Activated CD4-positive, CD25-positive, alpha-beta regulatory T cell (primary cell): ENCODE data around the gene CGB8.
A peak's percentile ranks its signal among the peaks of the same experiment; 100 is the strongest.
"Not testable (repeated sequence)": the region's sequence is repeated elsewhere in the genome, so short reads cannot be mapped to it uniquely, and the experiment has no call there.

Experiments
- DNase-seq, 4 experiments: peaks; one replicate each; lab custom pipeline; 2025; lab: John Stamatoyannopoulos, UW

The CGB8 gene

DNA sequence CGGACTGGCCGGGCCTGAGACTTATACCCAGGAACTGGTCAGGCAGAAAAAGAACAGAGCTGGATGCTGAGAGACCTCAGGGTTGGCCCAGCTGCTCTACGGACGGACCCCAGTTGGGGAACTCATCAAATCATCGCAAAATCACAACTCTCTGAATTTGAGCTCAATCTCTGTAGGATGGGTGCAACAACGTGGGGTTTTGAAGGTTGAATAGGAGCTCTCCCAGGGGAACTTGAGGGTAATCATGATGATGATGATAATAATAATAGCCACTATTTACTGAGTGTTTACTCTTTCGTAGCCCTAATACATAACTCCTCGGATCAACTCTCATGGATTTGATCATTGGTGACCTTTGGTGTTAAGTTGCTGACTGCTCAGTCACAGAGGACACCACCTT lies 18.6 kb downstream of the CGB8 start:
- DNase-seq = not testable (repeated sequence)

DNA sequence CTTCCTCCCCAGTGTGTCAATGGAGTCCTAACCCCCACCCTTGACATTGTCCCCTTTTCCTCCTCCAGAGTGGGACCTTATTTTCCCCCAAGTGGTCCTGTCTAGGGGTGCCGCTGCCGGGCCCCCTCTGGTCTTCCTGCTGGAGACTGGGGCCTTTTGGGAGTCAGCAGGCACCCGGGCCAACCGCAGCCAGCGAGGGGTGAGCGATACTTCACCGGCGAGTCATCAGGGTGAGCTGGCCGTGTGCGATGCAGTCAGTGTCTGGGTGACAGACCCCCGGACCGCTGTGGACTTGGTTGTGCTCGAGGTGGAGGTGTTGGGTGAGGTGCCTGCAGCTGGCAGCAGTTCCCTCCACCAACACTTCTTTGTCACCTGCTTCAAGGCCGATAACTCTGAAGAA lies 19.2 kb downstream of the CGB8 start:
- DNase-seq = not testable (repeated sequence)

DNA sequence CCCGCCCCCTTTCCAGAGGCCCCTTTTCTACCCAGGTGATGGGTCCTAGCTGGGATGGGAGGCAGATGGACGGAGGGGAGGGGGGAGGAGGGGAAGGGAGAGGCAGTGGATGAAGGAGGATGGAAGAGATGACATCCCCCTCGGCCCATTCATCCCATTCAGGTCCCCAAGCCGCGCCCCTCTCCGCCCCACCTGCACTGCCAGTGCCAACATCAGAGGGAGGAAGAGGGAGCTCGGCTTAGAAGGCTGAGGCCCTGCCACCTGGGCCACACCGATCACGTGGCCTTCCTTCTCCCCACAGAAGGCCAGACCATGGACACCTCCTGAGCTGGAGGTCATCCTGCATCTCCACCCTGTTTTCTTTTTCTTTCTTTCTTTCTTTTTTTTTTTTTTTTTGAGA lies 20.2 kb downstream of the CGB8 start:
- not testable (repeated sequence) for DNase-seq

DNA sequence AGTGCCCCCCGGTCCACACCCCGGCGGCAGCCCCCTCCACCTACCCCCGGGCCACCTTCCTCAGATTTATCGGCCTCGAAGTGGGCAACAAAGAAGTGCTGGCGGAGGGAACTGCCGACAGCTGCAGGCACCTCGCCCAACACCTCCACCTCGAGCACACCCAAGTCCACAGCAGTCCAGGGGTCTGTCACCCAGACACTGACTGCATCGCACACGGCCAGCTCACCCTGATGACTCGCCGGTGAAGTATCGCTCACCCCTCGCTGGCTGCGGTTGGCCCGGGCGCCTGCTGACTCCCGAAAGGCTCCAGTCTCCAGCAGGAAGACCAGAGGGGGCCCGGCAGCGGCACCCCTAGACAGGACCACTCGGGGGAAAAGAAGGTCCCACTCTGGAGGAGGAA lies 23.3 kb downstream of the CGB8 start:
- DNase-seq = not testable (repeated sequence)

DNA sequence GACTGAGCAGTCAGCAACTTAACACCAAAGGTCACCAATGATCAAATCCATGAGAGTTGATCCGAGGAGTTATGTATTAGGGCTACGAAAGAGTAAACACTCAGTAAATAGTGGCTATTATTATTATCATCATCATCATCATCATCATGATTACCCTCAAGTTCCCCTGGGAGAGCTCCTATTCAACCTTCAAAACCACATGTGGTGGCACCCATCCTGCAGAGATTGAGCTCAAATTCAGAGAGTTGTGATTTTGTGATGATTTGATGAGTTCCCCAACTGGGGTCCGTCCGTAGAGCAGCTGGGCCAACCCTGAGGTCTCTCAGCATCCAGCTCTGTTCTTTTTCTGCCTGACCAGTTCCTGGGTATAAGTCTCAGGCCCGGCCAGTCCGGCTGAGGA lies 23.8 kb downstream of the CGB8 start:
- DNase-seq = not testable (repeated sequence)

DNA sequence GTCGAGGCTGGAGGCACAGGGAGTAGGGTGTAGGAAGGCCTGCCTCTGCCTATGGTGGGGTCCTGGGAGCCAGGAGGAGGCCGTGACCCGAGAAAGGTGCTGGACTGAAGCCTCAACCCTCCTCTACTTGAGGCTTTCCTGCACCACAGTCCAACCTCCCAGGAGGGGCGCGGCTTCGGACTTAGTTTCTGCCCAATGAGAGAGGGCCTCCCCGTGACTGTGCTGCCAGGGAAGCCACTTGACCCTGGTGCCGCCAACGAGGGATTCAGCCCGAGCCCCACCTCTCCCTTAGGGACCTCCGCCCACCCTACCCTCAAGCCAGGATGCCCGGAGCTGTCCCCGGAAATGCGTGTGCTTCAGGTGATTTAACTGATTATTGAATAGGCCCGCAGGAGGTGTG lies 24.7 kb downstream of the CGB8 start, which contains the start of gene CGB3:
Gene CGB3, minus strand, starts transcription at position 101 of the 400 bp plus-strand sequence. CDS start 362 bp downstream, outside the sequence.
- DNase-seq = not testable (repeated sequence)

DNA sequence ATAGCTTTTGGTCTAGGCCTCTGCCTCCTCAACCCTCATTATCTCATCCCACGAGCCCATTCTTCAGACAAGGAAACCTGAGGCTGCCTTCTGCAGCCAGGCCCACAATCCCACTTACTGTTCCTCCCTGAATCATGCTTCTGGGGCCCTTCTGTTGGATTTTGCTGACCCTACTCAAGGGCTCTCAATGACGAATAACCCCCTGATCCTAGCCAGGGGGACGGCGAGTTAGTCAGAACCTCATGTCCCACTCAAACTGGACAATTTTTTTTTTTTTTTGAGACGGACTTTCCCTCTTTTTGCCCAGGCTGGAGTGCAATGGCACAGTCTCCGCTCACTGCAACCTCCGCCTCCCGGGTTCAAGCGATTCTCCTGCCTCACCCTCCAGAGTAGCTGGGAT lies 26.8 kb downstream of the CGB8 start:
- DNase-seq = no peak

DNA sequence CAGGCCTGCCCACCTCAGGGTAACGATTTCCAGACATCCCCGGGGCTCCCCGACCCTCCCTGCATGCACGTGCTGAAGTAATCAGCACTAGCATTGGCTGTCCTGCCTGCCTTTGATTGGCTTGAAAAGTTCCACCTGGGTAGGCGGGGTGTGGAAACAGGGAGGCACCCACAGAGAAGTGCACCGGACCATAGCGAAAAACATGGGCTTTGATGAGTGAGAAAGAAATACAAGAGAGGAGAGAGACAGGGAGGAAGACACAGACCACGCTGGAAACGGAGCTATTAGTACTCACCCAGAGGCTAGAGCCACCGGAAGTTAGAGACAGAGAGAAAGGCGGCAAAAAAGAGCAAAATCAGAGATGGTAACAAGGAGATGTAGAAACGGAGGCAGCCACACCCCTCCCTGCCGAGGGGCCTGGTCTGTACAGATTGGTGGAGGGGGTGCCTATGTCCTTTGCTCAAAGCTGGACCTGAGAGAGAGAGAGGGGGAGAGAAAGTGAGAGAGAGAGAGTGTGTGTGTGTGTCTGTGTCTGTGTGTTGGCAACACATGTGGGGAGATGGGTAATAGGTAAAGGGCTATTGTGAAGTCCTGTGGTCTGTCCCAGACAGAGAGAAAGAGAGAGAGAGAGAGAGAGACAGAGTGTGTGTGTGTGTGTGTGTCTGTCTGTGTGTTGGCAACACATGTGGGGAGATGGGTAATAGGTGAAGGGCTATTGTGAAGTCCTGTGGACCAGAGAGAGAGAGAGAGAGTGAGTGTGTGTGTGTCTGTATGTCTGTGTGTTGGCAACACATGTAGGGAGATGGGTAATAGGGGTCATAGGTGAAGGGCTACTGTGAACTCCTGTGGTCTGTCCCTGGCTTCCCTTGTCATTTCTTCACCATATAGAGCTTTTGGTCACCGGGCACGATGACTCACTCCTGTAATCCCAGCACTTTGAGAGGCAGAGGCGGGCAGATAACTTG lies 27.7 kb downstream of the CGB8 start:
- DNase-seq = no peak

DNA sequence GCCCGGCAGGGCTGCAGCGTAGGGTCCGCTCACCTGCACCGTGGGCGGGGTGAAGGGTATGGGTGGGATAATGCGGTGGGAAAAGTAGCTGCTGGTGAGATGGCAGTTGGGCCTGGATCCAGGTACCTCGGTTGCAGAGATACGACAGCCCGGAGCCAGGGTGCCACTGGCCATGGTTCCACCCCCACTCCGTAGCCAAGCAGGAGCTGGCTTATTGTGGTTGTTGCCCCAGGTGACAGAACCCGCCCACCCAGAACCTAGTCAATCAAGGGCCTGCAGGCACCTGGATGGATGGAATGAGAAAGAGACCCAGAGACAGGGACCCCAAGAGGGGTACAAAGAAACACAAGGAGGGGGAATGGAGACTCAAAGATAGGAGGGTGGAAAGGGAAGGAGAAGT lies 28.6 kb downstream of the CGB8 start:
- no peak for DNase-seq

DNA sequence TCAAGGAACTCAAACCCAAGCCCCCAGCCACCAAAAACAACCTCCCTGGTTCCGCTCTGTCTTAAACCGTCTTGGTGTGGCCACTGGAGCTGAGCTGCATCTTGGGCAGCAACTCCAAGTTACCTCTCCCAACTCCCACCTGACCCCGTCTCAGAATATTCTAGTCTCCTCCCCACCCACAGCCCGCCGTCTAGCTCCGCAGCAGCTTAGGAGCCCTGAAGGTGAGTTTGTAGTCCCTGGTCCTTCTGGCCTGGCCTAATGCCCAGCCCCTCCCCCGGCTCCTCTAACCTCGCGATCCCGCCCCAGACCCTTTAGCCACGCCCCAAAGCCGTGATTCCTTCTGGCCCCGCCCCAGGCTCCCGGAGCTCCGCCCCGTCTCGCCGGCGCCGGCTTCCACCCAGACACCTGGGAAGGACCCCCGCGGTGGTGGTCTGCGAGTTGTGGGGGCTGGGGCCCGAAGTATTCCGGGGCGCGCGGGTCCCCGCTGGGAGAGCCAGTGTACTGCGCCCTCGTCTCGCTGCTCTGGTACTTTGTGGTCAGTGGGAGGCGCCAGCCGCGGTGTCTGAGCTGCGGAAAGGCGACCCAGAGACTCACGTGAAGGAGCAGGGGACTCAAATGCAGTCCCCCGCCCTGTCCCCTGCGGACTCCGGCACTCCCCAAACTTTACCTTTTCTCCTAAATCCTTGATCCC lies 29.5 kb downstream of the CGB8 start:
- peak; percentile 22 to 48 (median 25) for DNase-seq

DNA sequence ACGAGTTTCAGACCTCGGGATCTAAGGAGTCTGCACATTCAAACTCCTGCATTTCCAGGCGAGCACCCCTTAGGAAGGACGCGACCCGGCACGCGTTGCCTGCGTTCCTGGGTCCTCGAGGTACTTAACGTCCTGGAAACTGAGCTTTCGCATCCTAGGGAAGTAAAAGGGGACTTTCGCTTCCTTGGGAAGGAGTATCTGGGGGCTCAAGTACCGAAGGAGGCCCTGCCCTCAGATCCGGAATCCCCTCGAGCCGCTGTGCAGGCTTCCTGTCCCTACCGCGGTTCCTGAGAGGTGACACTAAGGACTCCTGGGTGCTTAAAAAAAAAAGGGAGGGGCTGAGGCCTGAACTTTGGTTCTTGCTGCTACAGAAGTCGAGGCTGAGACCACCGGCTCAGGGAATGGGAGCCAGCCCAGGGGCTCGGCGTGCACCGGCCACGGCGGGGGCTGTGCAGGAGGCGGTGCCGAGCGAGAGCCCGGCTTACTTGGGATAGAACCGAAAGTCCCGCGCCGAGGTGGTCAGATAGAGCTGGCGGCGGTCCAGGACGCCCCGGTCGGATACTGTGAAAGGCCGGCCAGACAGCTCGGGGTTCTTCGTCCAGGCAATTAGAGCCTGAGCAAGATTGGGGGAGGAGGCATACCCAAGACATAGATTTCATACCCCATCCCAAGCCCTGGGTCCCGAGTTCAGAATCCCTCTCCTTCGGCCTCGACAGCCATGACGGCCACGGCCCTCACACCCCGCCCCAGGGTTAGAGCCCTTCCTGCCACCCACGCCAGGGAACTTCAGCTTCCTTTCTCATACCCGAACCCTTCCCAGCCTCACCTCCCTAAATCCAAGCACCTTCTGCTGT lies 30.3 kb downstream of the CGB8 start:
- not testable (repeated sequence) for DNase-seq

DNA sequence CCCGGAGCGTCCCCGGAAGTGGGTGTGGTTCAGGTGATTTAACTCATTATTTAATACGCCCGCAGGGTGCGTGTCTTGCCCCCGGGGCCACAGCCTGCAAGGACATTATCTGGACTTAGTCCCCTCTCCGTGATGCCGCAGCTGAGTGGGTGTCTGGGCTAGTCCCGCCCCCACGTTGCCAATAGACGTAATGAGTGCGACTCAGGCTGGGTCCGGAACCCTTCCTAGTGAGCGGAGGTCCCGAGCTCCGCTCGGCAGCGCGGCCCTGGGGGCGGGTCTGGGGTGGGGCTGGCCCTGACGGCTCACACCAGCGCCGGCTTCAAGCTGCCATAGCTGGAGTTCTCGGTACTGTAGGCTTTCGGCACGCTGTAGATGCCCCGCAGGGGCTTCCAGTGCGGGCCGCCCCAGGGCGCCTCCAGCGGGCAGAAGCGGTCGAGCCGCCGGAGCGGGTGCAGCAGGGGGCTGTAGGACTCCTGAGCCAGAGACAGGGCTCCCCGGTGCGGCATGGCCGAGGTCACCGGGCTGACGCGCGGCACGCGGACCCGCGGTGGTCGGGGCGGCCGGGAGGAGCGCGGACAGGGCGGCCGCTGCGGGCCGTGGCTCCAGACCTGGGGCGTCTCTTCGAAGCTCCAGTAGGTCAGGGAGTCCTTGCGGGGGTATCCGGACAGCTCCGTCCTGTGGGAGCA lies 31.1 kb downstream of the CGB8 start:
- peak; percentile 40 to 56 (median 48) for DNase-seq

DNA sequence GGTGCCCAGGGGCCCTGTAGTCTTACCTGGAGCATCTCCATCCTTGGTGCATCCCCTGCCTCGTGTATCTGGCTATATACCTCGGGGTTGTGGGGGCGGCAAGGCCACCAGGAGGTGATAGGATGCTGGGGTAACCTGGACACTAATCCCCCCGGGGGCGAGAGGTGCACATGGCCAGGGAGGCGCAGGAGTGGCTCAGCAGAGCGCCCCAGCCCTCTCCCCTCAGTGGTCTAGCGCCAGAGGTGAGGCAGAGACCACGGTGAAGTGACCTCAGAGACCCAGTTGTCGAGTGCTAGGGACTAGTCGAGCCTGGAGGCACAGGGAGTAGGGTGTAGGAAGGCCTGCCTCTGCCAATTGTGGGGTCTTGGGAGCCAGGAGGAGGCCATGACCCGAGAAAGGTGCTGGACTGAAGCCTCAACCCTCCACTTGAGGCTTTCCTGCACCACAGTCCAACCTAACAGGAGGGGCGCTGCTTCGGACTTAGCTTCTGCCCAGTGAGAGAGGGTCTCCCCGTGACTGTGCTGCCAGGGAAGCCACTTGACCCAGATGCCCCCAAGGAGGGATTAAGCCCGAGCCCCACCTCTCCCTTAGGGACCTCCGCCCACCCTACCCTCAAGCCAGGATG lies 31.8 kb downstream of the CGB8 start, which contains the start of gene LHB:
Gene LHB, minus strand, starts transcription at position 51 of the 625 bp plus-strand sequence. Its CDS starts 10 bp downstream, at position 41.
- DNase-seq = no peak

DNA sequence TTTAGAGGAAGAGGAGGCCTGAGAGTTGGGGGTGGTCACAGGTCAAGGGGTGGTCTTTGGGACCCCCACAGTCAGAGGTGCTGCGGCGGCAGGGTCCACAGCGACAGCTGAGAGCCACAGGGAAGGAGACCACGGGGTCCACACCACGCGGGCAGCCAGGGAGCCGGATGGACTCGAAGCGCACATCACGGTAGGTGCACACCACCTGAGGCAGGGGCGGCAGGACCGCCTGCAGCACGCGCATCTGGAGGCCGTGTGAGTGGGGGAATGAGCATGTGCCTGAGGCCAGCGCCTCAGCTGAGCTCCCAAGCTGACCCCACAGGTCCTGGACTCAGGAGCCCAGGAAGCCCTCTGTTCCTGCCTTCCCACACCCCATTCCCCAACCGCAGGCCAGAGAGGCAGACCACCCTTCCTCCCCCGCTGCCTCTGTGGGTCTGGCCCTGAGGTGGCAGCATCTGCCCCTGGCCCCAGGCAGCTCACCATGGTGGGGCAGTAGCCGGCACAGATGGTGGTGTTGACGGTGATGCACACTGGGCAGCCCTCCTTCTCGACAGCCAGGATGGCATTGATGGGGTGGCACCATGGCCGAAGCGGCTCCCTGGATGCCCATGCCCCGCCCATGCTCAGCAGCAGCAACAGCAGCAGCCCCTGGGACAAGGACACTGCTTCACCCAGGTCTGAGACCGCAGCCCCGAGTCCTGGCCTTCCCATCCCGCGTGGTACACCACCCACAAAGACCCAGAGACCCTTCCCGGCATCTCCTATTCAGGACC lies 32.7 kb downstream of the CGB8 start:
- no peak for DNase-seq

DNA sequence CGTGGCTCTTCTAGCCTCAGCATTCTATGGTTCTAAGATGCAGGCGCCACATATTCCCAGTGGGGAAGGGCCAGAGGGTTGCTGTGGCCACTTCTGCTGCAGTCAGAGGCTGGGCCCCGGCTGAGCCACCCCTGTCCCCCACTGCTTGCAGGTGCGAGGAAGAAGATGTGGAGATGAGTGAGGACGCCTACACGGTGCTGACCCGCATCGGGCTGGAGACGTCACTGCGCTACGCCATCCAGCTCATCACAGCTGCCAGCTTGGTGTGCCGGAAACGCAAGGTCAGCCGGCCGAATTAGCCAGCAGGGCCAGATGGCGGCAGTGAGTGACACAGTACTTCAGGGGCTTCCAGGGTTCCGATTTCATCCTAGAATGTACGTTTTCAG lies 34.0 kb downstream of the CGB8 start:
- no peak for DNase-seq

DNA sequence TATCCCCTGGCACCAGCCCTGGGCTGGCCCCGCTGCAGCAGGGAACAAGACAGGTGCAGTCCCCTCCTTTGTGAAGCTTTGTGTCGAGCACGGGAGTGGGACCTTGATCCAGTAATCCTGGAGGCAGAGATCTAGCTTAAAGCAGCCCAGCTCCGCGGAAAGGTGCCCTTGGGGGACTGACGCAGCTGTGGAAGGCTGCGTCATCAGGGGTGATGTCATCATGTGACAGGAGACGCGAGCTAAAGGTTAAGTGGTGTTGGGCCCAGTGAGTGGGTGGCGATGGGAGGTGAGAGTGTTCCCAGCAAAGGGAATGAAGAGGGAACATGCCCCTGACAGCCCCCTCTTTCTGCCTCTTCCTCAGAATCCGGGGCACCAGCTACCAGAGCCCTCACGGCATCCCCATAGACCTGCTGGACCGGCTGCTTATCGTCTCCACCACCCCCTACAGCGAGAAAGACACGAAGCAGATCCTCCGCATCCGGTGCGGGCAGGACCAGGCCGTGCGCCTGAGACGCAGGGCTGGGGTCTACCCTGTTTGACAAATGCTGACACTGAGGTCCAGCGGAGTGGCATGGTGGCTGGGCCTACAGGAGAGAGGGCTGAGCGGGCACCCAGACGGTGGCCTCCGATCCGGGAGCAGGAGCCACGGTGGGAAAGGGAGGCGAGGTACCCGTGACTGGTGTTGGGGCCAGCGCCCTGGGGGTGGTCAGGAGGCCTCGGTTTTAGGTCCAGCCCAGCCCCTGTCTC lies 34.6 kb downstream of the CGB8 start:
- DNase-seq = no peak

DNA sequence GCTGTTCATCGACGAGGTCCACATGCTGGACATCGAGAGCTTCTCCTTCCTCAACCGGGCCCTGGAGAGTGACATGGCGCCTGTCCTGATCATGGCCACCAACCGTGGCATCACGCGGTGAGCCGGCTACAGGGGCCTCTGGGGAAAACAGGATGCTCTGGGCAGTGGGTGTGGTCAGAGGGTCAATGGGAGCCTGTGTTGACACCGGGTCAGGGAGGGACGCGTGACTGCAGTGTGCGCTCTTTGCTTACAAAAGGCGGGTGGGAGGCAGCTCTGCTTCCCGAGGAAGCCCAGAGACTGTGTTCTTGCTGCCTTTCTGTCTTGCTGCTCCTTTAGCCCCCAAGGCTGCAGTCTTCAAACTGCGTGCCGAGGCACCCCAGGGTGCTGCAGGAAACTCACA lies 37.7 kb downstream of the CGB8 start:
- DNase-seq = no peak

DNA sequence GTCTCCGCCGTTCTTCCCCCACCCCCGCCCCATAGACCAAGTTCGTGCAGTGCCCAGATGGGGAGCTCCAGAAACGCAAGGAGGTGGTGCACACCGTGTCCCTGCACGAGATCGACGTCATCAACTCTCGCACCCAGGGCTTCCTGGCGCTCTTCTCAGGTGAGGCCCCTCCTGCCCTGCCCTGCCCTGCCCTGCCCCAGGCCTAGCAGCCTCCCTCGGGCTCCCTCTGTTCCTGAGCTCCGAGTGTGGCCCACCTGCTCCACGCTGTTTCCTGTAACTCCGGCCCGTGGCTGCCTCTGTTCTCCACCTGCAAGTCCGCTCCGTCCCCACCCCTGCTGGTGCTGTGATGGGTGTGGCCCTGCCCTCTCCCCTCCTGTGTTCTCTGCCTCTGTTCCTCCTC lies 38.5 kb downstream of the CGB8 start:
- DNase-seq = no peak

DNA sequence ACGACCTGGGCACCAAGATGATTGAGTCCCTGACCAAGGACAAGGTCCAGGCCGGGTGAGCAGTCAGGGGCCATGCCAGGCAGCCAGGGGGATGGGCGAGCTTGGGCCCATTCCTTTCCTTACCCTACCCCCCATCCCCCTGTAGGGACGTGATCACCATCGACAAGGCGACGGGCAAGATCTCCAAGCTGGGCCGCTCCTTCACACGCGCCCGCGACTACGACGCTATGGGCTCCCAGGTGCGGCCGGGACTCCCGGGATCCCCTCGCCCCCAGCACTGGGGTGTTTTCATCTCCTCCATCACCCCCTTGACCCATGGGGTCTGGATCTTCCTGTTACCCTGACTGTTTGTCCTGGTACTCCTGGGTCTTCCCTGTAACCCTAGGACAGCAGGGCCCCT lies 39.1 kb downstream of the CGB8 start:
- no peak for DNase-seq
